PFSK-1 (cell line): ENCODE measurements around the gene ASCL5.

Experiments
- FOXP2 ChIP-seq: optimal IDR thresholded peaks from 2 replicates; pipeline ENCODE3; 2011; ENCODE audit warnings: borderline replicate concordance, control low read depth, inconsistent platforms; ENCODE audit not compliant: insufficient read depth; ENCODE audit errors: extremely low read length, extremely low read depth
- POLR2AphosphoS5 ChIP-seq: IDR thresholded peaks from 2 replicates; pipeline ENCODE4 v1.6.1; 2012; ENCODE audit warnings: low read depth, mild to moderate bottlenecking, control low read depth, low read length, moderate library complexity
- REST ChIP-seq, 2 experiments: IDR thresholded peaks; 2 replicates each; pipeline versions ENCODE4 v1.6.1 to v1.8.0; 2011 to 2012; ENCODE audit warnings: low read depth in 2 of 2, low read length in 2 of 2, control low read depth in 1 of 2, inconsistent platforms in 1 of 2, mild to moderate bottlenecking in 1 of 2, moderate library complexity in 1 of 2; ENCODE audit not compliant: insufficient read depth in 1 of 2
- SIN3A ChIP-seq: IDR thresholded peaks from 2 replicates; pipeline ENCODE4 v1.6.1; 2012; ENCODE audit warnings: mild to moderate bottlenecking, low read length, moderate library complexity, borderline replicate concordance; ENCODE audit not compliant: insufficient read depth
- TAF1 ChIP-seq: IDR thresholded peaks from 2 replicates; pipeline ENCODE4 v1.6.1; 2012; ENCODE audit warnings: low read length, control low read depth, borderline replicate concordance; ENCODE audit not compliant: insufficient read depth

ASCL5 gene

GRCh38 chr1:201142011-201142848 is 15.2 kb upstream of the ASCL5 start:
- no peak for TF ChIP-seq FOXP2

- TF ChIP-seq FOXP2, result no peak
- no peak for TF ChIP-seq SIN3A
- no peak for TF ChIP-seq REST (IDR thresholded peaks at IDR 0.05; ENCODE audit: insufficient read depth in 1 of 2, low read depth in 2 of 2, low read length in 2 of 2)
- TF ChIP-seq POLR2AphosphoS5, result no peak
- no peak for TF ChIP-seq TAF1
Measured at GRCh38 chr1:201141418-201141817, 14.4 kb upstream of the ASCL5 start.

GRCh38 chr1:201140941-201141260 is 13.9 kb upstream of the ASCL5 start:
- TF ChIP-seq POLR2AphosphoS5 (no peak), REST (IDR thresholded peaks at IDR 0.05; ENCODE audit: insufficient read depth in 1 of 2, low read depth in 2 of 2, low read length in 2 of 2) (no peak)

GRCh38 chr1:201140235-201140940 is 13.4 kb upstream of the ASCL5 start:
- TF ChIP-seq POLR2AphosphoS5 (no peak), REST (IDR thresholded peaks at IDR 0.05; ENCODE audit: insufficient read depth in 1 of 2, low read depth in 2 of 2, low read length in 2 of 2) (no peak)

GRCh38 chr1:201139756-201140155 is 12.8 kb upstream of the ASCL5 start:
- TF ChIP-seq TAF1, result no peak
- no peak for TF ChIP-seq SIN3A
- no peak for TF ChIP-seq REST (IDR thresholded peaks at IDR 0.05; ENCODE audit: insufficient read depth in 1 of 2, low read depth in 2 of 2, low read length in 2 of 2)
- no peak for TF ChIP-seq FOXP2
- TF ChIP-seq POLR2AphosphoS5, result no peak
